ENCODE results near the gene SNRPA1. TPM values are rescaled to one million over a fixed set of nuclear protein-coding genes. Genes with fewer than 3 reads are reported as not detected.

The SNRPA1 gene
- total and polyA plus RNA-seq, 9 of the 15 experiments (the other 6 are each of a cell fraction or from before 2014, with no cell fraction given), result 62.7 to 245 (median 189) TPM

- ATAC-seq (peak; percentile 38), DNase-seq (ENCODE audit: extremely low read depth in 1 of 4, low spot score in 3 of 4) (peak; percentile 34 to 72 (median 62)), FAIRE-seq (no peak)
- ChIA-PET POLR2A (interaction anchor here (0.6 to 1.9 kb wide), 6 partner anchors 10 to 165 kb away, joined by 3 to 11 read pairs (median 4); no protein-coding TSS in a partner anchor), CTCF (ENCODE audit: low intra/inter-chr PET ratio) (interaction anchor here (1.1 to 1.3 kb wide), 2 partner anchors 162 to 163 kb away, joined by 4 to 6 read pairs; no protein-coding TSS in a partner anchor)
- H3K9me3 ChIP-seq (replicated peaks; ENCODE audit: control insufficient read depth, insufficient read depth, low read depth, low read length), result no peaks in the 10 kb centered on the region
- H2AFZ ChIP-seq (ENCODE audit: low read depth, low read length), result peak overlapping the region; percentile 82
- peak overlapping the region; percentile 60 to 91; a peak in 3 of 4 replicates for H3K9ac ChIP-seq (ENCODE audit: insufficient read depth in 1 of 2, low read depth in 2 of 2, low read length in 2 of 2)
- peak overlapping the region; percentile 70 for H3K4me3 ChIP-seq
- H3K4me2 ChIP-seq (ENCODE audit: insufficient read depth, low read length), result peak overlapping the region; percentile 83
- H3K79me2 ChIP-seq (ENCODE audit: control insufficient read depth, insufficient read depth, low read length), result peaks cover 40% of the 10 kb centered on the region
- no TSS peak for BruUV-seq (replicated peaks)
- peak overlapping the region; percentile 68; the same call in 2 of the 3 replicates for H3K27ac ChIP-seq (ENCODE audit: extremely low read depth, low read depth, low read length)
- in situ Hi-C loops (cut with MboI), result loop anchor here (25.0 kb wide), 2 partner anchors 339 to 614 kb away; partner anchors contain the start of gene LRRK1
- 4% methylated on average over 19 of the region's 150 CpGs for WGBS (ENCODE audit: insufficient coverage, low coverage, missing lambda C conversion rate)
- intact Hi-C loops (cut with micrococcal nuclease), result loop anchor here (10.0 kb wide), 1 partner anchor 626 kb away; no protein-coding TSS in a partner anchor
- H3K4me1 ChIP-seq (replicated peaks in 1 of 2; ENCODE audit: control insufficient read depth in 2 of 2, insufficient read depth in 2 of 2, low read length in 2 of 2), result peaks cover 29 to 30% of the 10 kb centered on the region in 2 experiments
- H4K20me1 ChIP-seq (replicated peaks; ENCODE audit: control insufficient read depth, insufficient read depth, low read length), result peaks cover 15% of the 10 kb centered on the region
- H3K9me1 ChIP-seq (ENCODE audit: control insufficient read depth, insufficient read depth, low read length), result no peaks in the 10 kb centered on the region
- peaks cover 3% of the 10 kb centered on the region; the same call in 1 of the 3 replicates for H3K36me3 ChIP-seq (ENCODE audit: control insufficient read depth, insufficient read depth, low read length)
- no peaks in the 10 kb centered on the region for H3K27me3 ChIP-seq (ENCODE audit: control insufficient read depth in 2 of 2, insufficient read depth in 2 of 2, low read length in 2 of 2)
- no peak for TF ChIP-seq TGIF2 (CRISPR knock-in tag; IDR thresholded peaks at IDR 0.05)
- no peak for TF ChIP-seq MCM5 (IDR thresholded peaks at IDR 0.05; ENCODE audit: low read depth)
- TF ChIP-seq CXXC5 (CRISPR knock-in tag; IDR thresholded peaks at IDR 0.05), result peak; percentile 4; the same call in 1 of the 2 replicates
- TF ChIP-seq, protein P1, sequence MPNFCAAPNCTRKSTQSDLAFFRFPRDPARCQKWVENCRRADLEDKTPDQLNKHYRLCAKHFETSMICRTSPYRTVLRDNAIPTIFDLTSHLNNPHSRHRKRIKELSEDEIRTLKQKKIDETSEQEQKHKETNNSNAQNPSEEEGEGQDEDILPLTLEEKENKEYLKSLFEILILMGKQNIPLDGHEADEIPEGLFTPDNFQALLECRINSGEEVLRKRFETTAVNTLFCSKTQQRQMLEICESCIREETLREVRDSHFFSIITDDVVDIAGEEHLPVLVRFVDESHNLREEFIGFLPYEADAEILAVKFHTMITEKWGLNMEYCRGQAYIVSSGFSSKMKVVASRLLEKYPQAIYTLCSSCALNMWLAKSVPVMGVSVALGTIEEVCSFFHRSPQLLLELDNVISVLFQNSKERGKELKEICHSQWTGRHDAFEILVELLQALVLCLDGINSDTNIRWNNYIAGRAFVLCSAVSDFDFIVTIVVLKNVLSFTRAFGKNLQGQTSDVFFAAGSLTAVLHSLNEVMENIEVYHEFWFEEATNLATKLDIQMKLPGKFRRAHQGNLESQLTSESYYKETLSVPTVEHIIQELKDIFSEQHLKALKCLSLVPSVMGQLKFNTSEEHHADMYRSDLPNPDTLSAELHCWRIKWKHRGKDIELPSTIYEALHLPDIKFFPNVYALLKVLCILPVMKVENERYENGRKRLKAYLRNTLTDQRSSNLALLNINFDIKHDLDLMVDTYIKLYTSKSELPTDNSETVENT (CRISPR knock-in tag; IDR thresholded peaks at IDR 0.05), result 0 out of 2 replicates have a peak, but pooled peaks have one; percentile 50
- TF ChIP-seq, protein P2, sequence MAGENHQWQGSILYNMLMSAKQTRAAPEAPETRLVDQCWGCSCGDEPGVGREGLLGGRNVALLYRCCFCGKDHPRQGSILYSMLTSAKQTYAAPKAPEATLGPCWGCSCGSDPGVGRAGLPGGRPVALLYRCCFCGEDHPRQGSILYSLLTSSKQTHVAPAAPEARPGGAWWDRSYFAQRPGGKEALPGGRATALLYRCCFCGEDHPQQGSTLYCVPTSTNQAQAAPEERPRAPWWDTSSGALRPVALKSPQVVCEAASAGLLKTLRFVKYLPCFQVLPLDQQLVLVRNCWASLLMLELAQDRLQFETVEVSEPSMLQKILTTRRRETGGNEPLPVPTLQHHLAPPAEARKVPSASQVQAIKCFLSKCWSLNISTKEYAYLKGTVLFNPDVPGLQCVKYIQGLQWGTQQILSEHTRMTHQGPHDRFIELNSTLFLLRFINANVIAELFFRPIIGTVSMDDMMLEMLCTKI (IDR thresholded peaks at IDR 0.05; ENCODE audit: partially characterized antibody), result no peak
- TF ChIP-seq POLR3G (IDR thresholded peaks at IDR 0.05; ENCODE audit: extremely low read depth, insufficient read length, insufficient replicate concordance), result no peak
- TF ChIP-seq ZFX (CRISPR knock-in tag; IDR thresholded peaks at IDR 0.05), result 0 out of 2 replicates have a peak, but pooled peaks have one; percentile 40
- TF ChIP-seq E2F6 (IDR thresholded peaks at IDR 0.05; ENCODE audit: borderline replicate concordance in 1 of 2, extremely low read depth in 1 of 2, insufficient read depth in 1 of 2, insufficient read length in 1 of 2, low read depth in 1 of 2, low read length in 1 of 2, poor library complexity in 1 of 2, severe bottlenecking in 1 of 2), result peak; percentile 5 to 84
- peak in 1 of 2 experiments; percentile 45; a peak in 1 of 4 replicates for TF ChIP-seq UBTF (IDR thresholded peaks at IDR 0.05; ENCODE audit: borderline replicate concordance in 1 of 2, low read depth in 2 of 2, low read length in 2 of 2)
- no peak for TF ChIP-seq GATA2 (CRISPR knock-in tag; IDR thresholded peaks at IDR 0.05)
- no peak for TF ChIP-seq TFAM (CRISPR knock-in tag; conservative IDR thresholded peaks at IDR 0.05)
Measured at GRCh38 chr15:101250873-101251829, 43.9 kb downstream of the SNRPA1 start.

Data from K562 (cell line).